ENCODE results near the gene MRI1. TPM values are rescaled to one million over a fixed set of nuclear protein-coding genes. Genes with fewer than 3 reads are reported as not detected.

MRI1 gene
- total and polyA plus RNA-seq, 10 of the 15 experiments (the other 5 are each of a cell fraction or from before 2014, with no cell fraction given) = 5.4 to 50.3 (median 28.3) TPM

DNA sequence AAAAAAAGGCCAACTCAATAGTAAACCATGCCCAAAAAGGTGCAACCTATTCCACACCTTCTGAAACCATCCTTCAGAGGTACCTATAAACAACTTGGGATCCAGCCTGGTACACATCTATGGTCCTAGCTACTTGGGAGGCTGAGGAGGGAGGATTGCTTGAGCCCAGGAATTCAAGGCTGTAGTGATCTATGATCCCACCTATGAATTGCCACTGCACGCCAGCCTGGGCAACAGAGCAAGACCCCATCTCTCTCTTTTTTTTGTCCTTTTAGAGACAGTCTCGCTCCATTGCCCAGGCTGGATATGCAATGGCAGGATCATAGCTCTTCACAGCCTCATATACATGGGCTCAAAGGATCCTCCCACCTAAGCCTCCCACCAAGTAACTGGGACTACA lies 57.0 kb downstream of the MRI1 start:
- H4K20me1 ChIP-seq (ENCODE audit: control insufficient read depth, insufficient read depth) = no peaks in the 10 kb centered on the region
- CTCF ChIA-PET = interaction anchor here (0.8 to 1.7 kb wide), 2 partner anchors 41 to 181 kb away, joined by 3 to 6 read pairs; no protein-coding TSS in a partner anchor
- H3K79me2 ChIP-seq (ENCODE audit: control insufficient read depth, insufficient read depth, low read length) = no peaks in the 10 kb centered on the region
- no peaks in the 10 kb centered on the region for H3K27me3 ChIP-seq (replicated peaks in 1 of 2; ENCODE audit: control insufficient read depth in 2 of 2, insufficient read depth in 2 of 2, low read length in 1 of 2)
- 100% methylated on average over 2 of the region's 2 CpGs for WGBS (ENCODE audit: insufficient coverage, insufficient replicate concordance, low lambda C conversion rate, missing lambda C conversion rate)
- no peak overlapping the region for H3K9ac ChIP-seq (ENCODE audit: control insufficient read depth, insufficient read depth, low read length)
- no peaks in the 10 kb centered on the region for H3K4me1 ChIP-seq (ENCODE audit: control insufficient read depth, insufficient read depth, low read length)
- RAD21 ChIA-PET (ENCODE audit: unreplicated experiment) = interaction anchor here (0.6 kb wide), 1 partner anchor 194 kb away, joined by 3 read pairs; no protein-coding TSS in a partner anchor
- SMC1A ChIA-PET (ENCODE audit: uncharacterized antibody, unreplicated experiment) = no interaction called here
- no peak overlapping the region for H3K4me3 ChIP-seq
- intact Hi-C loops (cut with micrococcal nuclease; ENCODE audit: unreplicated experiment) (no loop called here), in situ Hi-C loops (cut with MboI) (no loop called here)
- no peak overlapping the region for H3K4me2 ChIP-seq (ENCODE audit: control insufficient read depth, insufficient read depth)
- H2AFZ ChIP-seq (ENCODE audit: control insufficient read depth, low read depth, low read length) = no peak overlapping the region
- no peak for FAIRE-seq
- no peak overlapping the region for H3K27ac ChIP-seq (ENCODE audit: control insufficient read depth, insufficient read depth)
- no peak for TF ChIP-seq ZNF24 (IDR thresholded peaks at IDR 0.05)
- no peaks in the 10 kb centered on the region for H3K36me3 ChIP-seq (ENCODE audit: control insufficient read depth in 2 of 2, insufficient read depth in 2 of 2, low read length in 1 of 2)
- BruUV-seq (replicated peaks) = no TSS peak
- ATAC-seq = no peak
- no peak for DNase-seq (ENCODE audit: low read depth, low spot score)
- H3K9me3 ChIP-seq (replicated peaks; ENCODE audit: control insufficient read depth, insufficient read depth, low read length) = no peaks in the 10 kb centered on the region
- POLR2A ChIA-PET = interaction anchor here (0.9 kb wide), 1 partner anchor 26 kb away, joined by 5 read pairs; the partner anchor contains the start of gene ZSWIM4

DNA sequence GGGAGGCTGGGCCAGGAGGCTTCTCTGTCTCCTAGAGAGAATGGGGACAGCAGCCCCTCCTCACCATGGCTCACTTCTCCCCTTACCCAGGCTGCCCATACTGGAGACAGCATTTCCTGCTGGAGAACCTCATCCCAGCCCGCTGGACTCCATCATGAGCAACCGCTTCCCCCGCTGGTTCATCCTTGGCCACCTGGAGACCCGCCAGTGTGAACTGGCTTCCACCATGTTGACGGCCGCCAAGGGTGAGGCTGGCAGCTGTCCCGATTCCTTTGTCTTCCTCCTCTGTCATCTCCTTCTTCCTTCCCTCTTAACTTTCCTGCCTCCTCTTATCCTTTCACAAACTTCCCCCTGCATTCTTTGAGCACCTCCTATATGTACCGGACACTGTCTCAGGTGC lies 58.9 kb downstream of the MRI1 start:
- ChIA-PET SMC1A (ENCODE audit: uncharacterized antibody, unreplicated experiment) (interaction anchor here (1.3 kb wide), 1 partner anchor 22 kb away, joined by 3 read pairs; no protein-coding TSS in a partner anchor), CTCF (no interaction called here), POLR2A (no interaction called here), RAD21 (ENCODE audit: unreplicated experiment) (no interaction called here)
- H3K36me3 ChIP-seq (ENCODE audit: control insufficient read depth in 2 of 2, insufficient read depth in 2 of 2, low read length in 1 of 2) = no peaks in the 10 kb centered on the region
- BruUV-seq (replicated peaks) = no TSS peak
- WGBS (ENCODE audit: insufficient coverage, insufficient replicate concordance, low lambda C conversion rate, missing lambda C conversion rate) = 97% methylated on average over 8 of the region's 8 CpGs
- intact Hi-C loops (cut with micrococcal nuclease; ENCODE audit: unreplicated experiment) = no loop called here
- H4K20me1 ChIP-seq (ENCODE audit: control insufficient read depth, insufficient read depth) = no peaks in the 10 kb centered on the region
- no peak overlapping the region for H3K27ac ChIP-seq (ENCODE audit: control insufficient read depth, insufficient read depth)
- H3K79me2 ChIP-seq (ENCODE audit: control insufficient read depth, insufficient read depth, low read length) = no peaks in the 10 kb centered on the region
- H2AFZ ChIP-seq (ENCODE audit: control insufficient read depth, low read depth, low read length) = no peak overlapping the region
- DNase-seq (ENCODE audit: low read depth, low spot score) (no peak), FAIRE-seq (no peak), ATAC-seq (no peak)
- no peaks in the 10 kb centered on the region for H3K4me1 ChIP-seq (ENCODE audit: control insufficient read depth, insufficient read depth, low read length)
- in situ Hi-C loops (cut with MboI) = no loop called here
- no peaks in the 10 kb centered on the region for H3K27me3 ChIP-seq (replicated peaks in 1 of 2; ENCODE audit: control insufficient read depth in 2 of 2, insufficient read depth in 2 of 2, low read length in 1 of 2)
- TF ChIP-seq TAF1 (IDR thresholded peaks at IDR 0.05; ENCODE audit: borderline replicate concordance, low read depth, low read length) (no peak), ZBTB4 (CRISPR knock-in tag; IDR thresholded peaks at IDR 0.05) (no peak), JUNB (IDR thresholded peaks at IDR 0.05) (no peak), ZNF622 (IDR thresholded peaks at IDR 0.05) (no peak), ESRRA (IDR thresholded peaks at IDR 0.05; ENCODE audit: low read length) (no peak), YY1 (IDR thresholded peaks at IDR 0.05; ENCODE audit: low read depth, low read length) (no peak), GABPA (IDR thresholded peaks at IDR 0.05; ENCODE audit: low read depth) (no peak), CBX5 (IDR thresholded peaks at IDR 0.05; ENCODE audit: low read depth) (no peak), ZNF217 (IDR thresholded peaks at IDR 0.05) (no peak)
- no peak overlapping the region for H3K4me3 ChIP-seq
- H3K9me3 ChIP-seq (replicated peaks; ENCODE audit: control insufficient read depth, insufficient read depth, low read length) = no peaks in the 10 kb centered on the region
- H3K9ac ChIP-seq (ENCODE audit: control insufficient read depth, insufficient read depth, low read length) = no peak overlapping the region
- H3K4me2 ChIP-seq (ENCODE audit: control insufficient read depth, insufficient read depth) = no peak overlapping the region
